Stimulated activated naive CD8-positive, alpha-beta T cell treated with anti-CD3 and anti-CD28 coated beads, Interleukin-15, Interleukin-2, amounts not matched to agents 100 ng/mL and 50 ng/mL, for 24 hours (primary cell): Measurements from ENCODE around the gene SPDYC.

ENCODE experiments used
- H3K27ac Mint-ChIP-seq: one replicate; pipeline ENCODE4 v1.8.0; 2021; ENCODE audit warnings: mild to moderate bottlenecking, mixed read lengths
- H3K27me3 Mint-ChIP-seq: one replicate; pipeline ENCODE4 v1.8.0; 2021; ENCODE audit warnings: mixed read lengths
- H3K36me3 Mint-ChIP-seq: one replicate; pipeline ENCODE4 v1.8.0; 2021; ENCODE audit warnings: low read depth, mixed read lengths
- H3K4me1 Mint-ChIP-seq: one replicate; pipeline ENCODE4 v1.8.0; 2021; ENCODE audit warnings: low read depth, mixed read lengths
- H3K4me3 Mint-ChIP-seq: one replicate; pipeline ENCODE4 v1.8.0; 2021; ENCODE audit warnings: mild to moderate bottlenecking, mixed read lengths
- H3K9me3 Mint-ChIP-seq: one replicate; pipeline ENCODE4 v1.8.0; 2021; ENCODE audit warnings: mixed read lengths

Gene SPDYC

GRCh38 chr11:65180877-65181568, 11.0 kb downstream of the SPDYC start:
- peaks cover 12% of the 10 kb centered on the region for H3K4me1 Mint-ChIP-seq
- H3K4me3 Mint-ChIP-seq, result peak overlapping the region; percentile 85
- H3K27ac Mint-ChIP-seq, result peak overlapping the region; percentile 72
- H3K9me3 Mint-ChIP-seq, result no peaks in the 10 kb centered on the region
- H3K27me3 Mint-ChIP-seq, result no peaks in the 10 kb centered on the region
- H3K36me3 Mint-ChIP-seq, result no peaks in the 10 kb centered on the region

- Mint-ChIP-seq H3K4me1 (peaks cover 12% of the 10 kb centered on the region), H3K36me3 (no peaks in the 10 kb centered on the region), H3K27me3 (no peaks in the 10 kb centered on the region), H3K4me3 (peak within 1 kb of the TSS; percentile 86), H3K9me3 (no peaks in the 10 kb centered on the region), H3K27ac (peak within 1 kb of the TSS; percentile 72)
These were observed 11.7 kb downstream of the SPDYC start, which contains the start of gene CAPN1 for GRCh38 chr11:65181569-65182257. TSS of gene CAPN1 (plus strand) at chr11:65181928. CDS start at chr11:65182702, 774 bp downstream.

GRCh38 chr11:65182258-65183170, 12.5 kb downstream of the SPDYC start:
- Mint-ChIP-seq H3K9me3 (no peaks in the 10 kb centered on the region), H3K4me1 (peaks cover 12% of the 10 kb centered on the region), H3K27me3 (no peaks in the 10 kb centered on the region), H3K36me3 (no peaks in the 10 kb centered on the region), H3K27ac (peak overlapping the region; percentile 65), H3K4me3 (peak overlapping the region; percentile 86)

GRCh38 chr11:65183201-65183891, 13.3 kb downstream of the SPDYC start:
- H3K27me3 Mint-ChIP-seq, result no peaks in the 10 kb centered on the region
- H3K4me3 Mint-ChIP-seq, result peak overlapping the region; percentile 2
- no peaks in the 10 kb centered on the region for H3K9me3 Mint-ChIP-seq
- no peaks in the 10 kb centered on the region for H3K36me3 Mint-ChIP-seq
- H3K4me1 Mint-ChIP-seq, result peaks cover 12% of the 10 kb centered on the region
- H3K27ac Mint-ChIP-seq, result no peak overlapping the region

GRCh38 chr11:65184146-65184545, 14.1 kb downstream of the SPDYC start:
- H3K4me1 Mint-ChIP-seq, result peaks cover 12% of the 10 kb centered on the region
- H3K36me3 Mint-ChIP-seq, result peaks cover under 1% of the 10 kb centered on the region
- H3K27me3 Mint-ChIP-seq, result no peaks in the 10 kb centered on the region
- H3K9me3 Mint-ChIP-seq, result no peaks in the 10 kb centered on the region
- no peak overlapping the region for H3K4me3 Mint-ChIP-seq
- no peak overlapping the region for H3K27ac Mint-ChIP-seq

GRCh38 chr11:65185171-65185570, 15.1 kb downstream of the SPDYC start:
- H3K27me3 Mint-ChIP-seq, result no peaks in the 10 kb centered on the region
- H3K36me3 Mint-ChIP-seq, result peaks cover 10% of the 10 kb centered on the region
- no peak overlapping the region for H3K4me3 Mint-ChIP-seq
- no peaks in the 10 kb centered on the region for H3K9me3 Mint-ChIP-seq
- H3K4me1 Mint-ChIP-seq, result peaks cover 12% of the 10 kb centered on the region
- no peak overlapping the region for H3K27ac Mint-ChIP-seq

- Mint-ChIP-seq H3K27me3 (no peaks in the 10 kb centered on the region), H3K27ac (no peak overlapping the region), H3K9me3 (no peaks in the 10 kb centered on the region), H3K36me3 (peaks cover 12% of the 10 kb centered on the region), H3K4me1 (peaks cover 12% of the 10 kb centered on the region), H3K4me3 (no peak overlapping the region)
These were observed 15.9 kb downstream of the SPDYC start for GRCh38 chr11:65185869-65186341.

GRCh38 chr11:65186701-65187100, 16.7 kb downstream of the SPDYC start:
- Mint-ChIP-seq H3K27ac (peak overlapping the region; percentile 27), H3K27me3 (no peaks in the 10 kb centered on the region), H3K36me3 (peaks cover 12% of the 10 kb centered on the region), H3K4me3 (no peak overlapping the region), H3K4me1 (peaks cover 12% of the 10 kb centered on the region), H3K9me3 (no peaks in the 10 kb centered on the region)

- H3K4me1 Mint-ChIP-seq, result peaks cover 12% of the 10 kb centered on the region
- H3K27me3 Mint-ChIP-seq, result no peaks in the 10 kb centered on the region
- no peak overlapping the region for H3K27ac Mint-ChIP-seq
- no peak overlapping the region for H3K4me3 Mint-ChIP-seq
- H3K9me3 Mint-ChIP-seq, result no peaks in the 10 kb centered on the region
- H3K36me3 Mint-ChIP-seq, result peaks cover 14% of the 10 kb centered on the region
These were observed 17.2 kb downstream of the SPDYC start for GRCh38 chr11:65187146-65187675.

GRCh38 chr11:65187971-65188461, 18.0 kb downstream of the SPDYC start:
- Mint-ChIP-seq H3K9me3 (no peaks in the 10 kb centered on the region), H3K4me3 (no peak overlapping the region), H3K27ac (no peak overlapping the region), H3K4me1 (peaks cover 5% of the 10 kb centered on the region), H3K27me3 (no peaks in the 10 kb centered on the region), H3K36me3 (peaks cover 15% of the 10 kb centered on the region)

GRCh38 chr11:65188486-65188885, 18.5 kb downstream of the SPDYC start:
- no peak overlapping the region for H3K27ac Mint-ChIP-seq
- H3K36me3 Mint-ChIP-seq, result peaks cover 15% of the 10 kb centered on the region
- H3K27me3 Mint-ChIP-seq, result no peaks in the 10 kb centered on the region
- H3K9me3 Mint-ChIP-seq, result no peaks in the 10 kb centered on the region
- peaks cover 3% of the 10 kb centered on the region for H3K4me1 Mint-ChIP-seq
- H3K4me3 Mint-ChIP-seq, result no peak overlapping the region

GRCh38 chr11:65189191-65189590, 19.2 kb downstream of the SPDYC start:
- no peaks in the 10 kb centered on the region for H3K9me3 Mint-ChIP-seq
- H3K27ac Mint-ChIP-seq, result no peak overlapping the region
- H3K36me3 Mint-ChIP-seq, result peaks cover 15% of the 10 kb centered on the region
- no peaks in the 10 kb centered on the region for H3K27me3 Mint-ChIP-seq
- H3K4me3 Mint-ChIP-seq, result no peak overlapping the region
- no peaks in the 10 kb centered on the region for H3K4me1 Mint-ChIP-seq

- Mint-ChIP-seq H3K27me3 (no peaks in the 10 kb centered on the region), H3K4me3 (no peak overlapping the region), H3K9me3 (no peaks in the 10 kb centered on the region), H3K36me3 (peaks cover 32% of the 10 kb centered on the region), H3K4me1 (no peaks in the 10 kb centered on the region), H3K27ac (no peak overlapping the region)
These were observed 24.5 kb downstream of the SPDYC start for GRCh38 chr11:65194564-65194963.

- Mint-ChIP-seq H3K27ac (no peak overlapping the region), H3K27me3 (no peaks in the 10 kb centered on the region), H3K4me3 (no peak overlapping the region), H3K36me3 (peaks cover 15% of the 10 kb centered on the region), H3K4me1 (no peaks in the 10 kb centered on the region), H3K9me3 (no peaks in the 10 kb centered on the region)
These were observed 34.1 kb downstream of the SPDYC start for GRCh38 chr11:65204143-65204542.
